ENCODE results near the gene ZNF736.

GRCh38 chr7:64307254-64308015 is 6.3 kb upstream of the ZNF736 start:
- TF ChIP-seq CTCF (IDR thresholded peaks at IDR 0.05) = peak in 5 of 6 experiments; percentile 29 to 68 (median 38)
- TF ChIP-seq POLR2A (IDR thresholded peaks at IDR 0.05) = peak; percentile 11 to 87

Measured in adrenal gland (tissue), 5 donors.